Measurements from ENCODE around the gene SLBP. TPM values are rescaled to one million over a fixed set of nuclear protein-coding genes. Genes with fewer than 3 reads are reported as not detected.

SLBP gene
- total RNA-seq, 1 experiment from 2014 or later = 61.7 TPM

DNA sequence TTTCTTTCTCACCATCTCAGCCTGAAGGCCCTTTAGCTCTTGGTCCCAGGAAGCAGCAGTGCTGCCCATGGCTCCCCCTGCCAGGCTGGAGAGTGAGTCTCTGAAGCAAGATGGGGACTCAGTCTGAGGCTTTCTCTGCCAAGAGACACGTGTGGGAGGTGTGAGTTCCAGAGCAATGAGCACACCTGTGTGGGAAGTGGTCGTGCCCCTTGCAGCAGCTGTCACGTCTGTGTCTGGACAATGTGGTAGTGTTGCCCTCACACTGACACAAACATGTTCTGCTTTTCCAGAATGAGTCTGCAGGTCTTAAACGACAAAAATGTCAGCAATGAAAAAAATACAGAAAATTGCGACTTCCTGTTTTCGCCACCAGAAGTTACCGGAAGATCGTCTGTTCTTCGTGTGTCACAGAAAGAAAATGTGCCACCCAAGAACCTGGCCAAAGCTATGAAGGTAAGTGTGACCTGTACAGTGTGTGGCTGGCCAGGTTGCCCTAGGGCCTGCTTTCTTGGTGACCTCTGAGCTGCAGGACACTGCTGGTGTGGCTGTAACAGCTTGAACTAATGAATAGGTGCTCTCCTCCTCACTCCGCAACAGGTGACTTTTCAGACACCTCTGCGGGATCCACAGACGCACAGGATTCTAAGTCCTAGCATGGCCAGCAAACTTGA is 11.1 kb upstream of the SLBP start:
- no peak overlapping the region for H2AFZ ChIP-seq
- peaks cover 52% of the 10 kb centered on the region for H3K4me1 ChIP-seq (replicated peaks; ENCODE audit: insufficient read depth)
- H3F3A ChIP-seq (ENCODE audit: insufficient read depth, low read depth) = peaks cover 49% of the 10 kb centered on the region
- BruUV-seq (replicated peaks) = TSS peak; percentile 22
- ChIA-PET CTCF (interaction anchor here (0.8 to 1.0 kb wide), 2 partner anchors 30 kb away, joined by 3 to 4 read pairs; no protein-coding TSS in a partner anchor), POLR2A (ENCODE audit: unreplicated experiment) (no interaction called here)
- H3K27ac ChIP-seq = no peak overlapping the region
- H4K20me1 ChIP-seq (ENCODE audit: insufficient read depth) = peaks cover 8% of the 10 kb centered on the region; the same call in 1 of the 2 replicates
- no peak for DNase-seq
- peaks cover 71% of the 10 kb centered on the region for H3K79me2 ChIP-seq (ENCODE audit: low read depth)
- H3K9me2 ChIP-seq (ENCODE audit: insufficient read depth) = no peaks in the 10 kb centered on the region
- 0 out of 2 replicates have a peak, but pooled peaks cover 9% of the 10 kb centered on the region for H3K36me3 ChIP-seq (ENCODE audit: low read depth)
- TF ChIP-seq CTCF (conservative IDR thresholded peaks at IDR 0.05) = no peak
- TF ChIP-seq EZH2 (IDR thresholded peaks at IDR 0.05; ENCODE audit: low read depth) = no peak
- H3K27me3 ChIP-seq (ENCODE audit: insufficient read depth, low read depth) = no peaks in the 10 kb centered on the region
- peak overlapping the region; percentile 95 for H3K4me2 ChIP-seq
- no peaks in the 10 kb centered on the region for H3K9me3 ChIP-seq (ENCODE audit: insufficient read depth, low read depth)
- H3K4me3 ChIP-seq = peak overlapping the region; percentile 93; the same call in 1 of the 2 replicates
- intact Hi-C loops (cut with micrococcal nuclease; ENCODE audit: unreplicated experiment) = loop anchor here (10.0 kb wide), 2 partner anchors 172 to 378 kb away; partner anchors contain the start of gene UVSSA

- Histone ChIP-seq H3K9me2 (ENCODE audit: insufficient read depth) (no peaks in the 10 kb centered on the region), H3K9me3 (ENCODE audit: insufficient read depth, low read depth) (no peaks in the 10 kb centered on the region), H3K4me3 (peak overlapping the region; percentile 93), H3K36me3 (ENCODE audit: low read depth) (0 out of 2 replicates have a peak, but pooled peaks cover 9% of the 10 kb centered on the region), H3K27ac (no peak overlapping the region), H3K4me2 (peak overlapping the region; percentile 95), H3K27me3 (ENCODE audit: insufficient read depth, low read depth) (no peaks in the 10 kb centered on the region), H4K20me1 (ENCODE audit: insufficient read depth) (peaks cover 10% of the 10 kb centered on the region; the same call in 1 of the 2 replicates), H3K4me1 (replicated peaks; ENCODE audit: insufficient read depth) (peaks cover 46% of the 10 kb centered on the region), H3F3A (ENCODE audit: insufficient read depth, low read depth) (peaks cover 46% of the 10 kb centered on the region), H2AFZ (peak overlapping the region; percentile 74; the same call in 1 of the 2 replicates), H3K79me2 (ENCODE audit: low read depth) (peaks cover 76% of the 10 kb centered on the region)
- ChIA-PET POLR2A (ENCODE audit: unreplicated experiment) (no interaction called here), CTCF (interaction anchor here (0.8 kb wide), 1 partner anchor 29 kb away, joined by 4 read pairs; no protein-coding TSS in a partner anchor)
- no TSS peak for BruUV-seq (replicated peaks)
- TF ChIP-seq CTCF (conservative IDR thresholded peaks at IDR 0.05) = no peak
- TF ChIP-seq EZH2 (IDR thresholded peaks at IDR 0.05; ENCODE audit: low read depth) = no peak
- DNase-seq = no peak
- intact Hi-C loops (cut with micrococcal nuclease; ENCODE audit: unreplicated experiment) = loop anchor here (10.0 kb wide), 2 partner anchors 172 to 378 kb away; partner anchors contain the start of gene UVSSA
Measured at GRCh38 chr4:1722551-1723118, 10.5 kb upstream of the SLBP start.

DNA sequence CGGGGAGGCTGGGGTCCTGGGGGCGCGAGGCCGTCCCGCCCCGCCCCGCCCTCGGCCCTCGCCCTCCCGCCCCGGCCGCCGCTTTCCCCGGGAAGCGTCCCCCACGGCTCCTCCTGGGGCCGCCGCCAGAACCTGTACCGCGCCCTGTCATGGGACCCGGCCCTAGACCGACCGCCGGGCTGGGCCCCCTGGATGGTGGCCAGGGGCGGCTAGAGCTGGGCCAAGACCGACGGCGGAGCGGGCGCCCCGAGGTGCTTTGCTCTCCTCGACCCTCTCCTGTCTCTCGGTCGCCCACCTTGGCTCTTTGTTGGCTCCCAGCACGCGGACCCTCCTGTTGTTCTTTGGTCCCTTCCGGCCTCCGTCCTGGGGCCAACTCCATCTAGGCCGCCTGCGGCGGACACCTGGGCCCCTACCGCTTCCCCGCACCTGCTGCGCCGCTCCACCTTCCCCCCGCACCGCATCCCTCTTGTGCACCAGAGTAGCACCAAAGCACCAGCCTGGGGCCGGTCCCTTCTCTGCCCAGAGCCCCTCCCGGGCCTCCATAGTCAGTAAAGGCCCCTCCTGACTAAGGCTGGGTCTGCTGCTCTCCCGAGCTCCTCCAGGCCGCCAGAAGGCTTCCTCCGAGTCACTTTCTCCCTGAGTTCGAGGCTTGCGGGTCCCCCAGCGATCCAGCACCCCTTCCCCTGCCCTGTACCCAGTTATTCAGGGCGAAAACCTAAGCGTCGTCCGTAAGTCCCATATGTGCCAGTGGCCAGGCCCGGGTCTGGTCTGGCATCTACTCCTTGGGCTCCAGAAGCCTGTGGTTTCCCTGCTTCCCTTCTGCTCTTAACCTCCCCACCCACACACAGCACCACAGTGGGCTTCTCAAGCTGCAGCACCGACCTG is 9.8 kb upstream of the SLBP start:
- H3K4me3 ChIP-seq = peak overlapping the region; percentile 93
- peaks cover 41% of the 10 kb centered on the region for H3K4me1 ChIP-seq (replicated peaks; ENCODE audit: insufficient read depth)
- BruUV-seq (replicated peaks) = no TSS peak
- peaks cover 41% of the 10 kb centered on the region for H3F3A ChIP-seq (ENCODE audit: insufficient read depth, low read depth)
- no peaks in the 10 kb centered on the region for H3K9me3 ChIP-seq (ENCODE audit: insufficient read depth, low read depth)
- 0 out of 2 replicates have a peak, but pooled peaks cover 9% of the 10 kb centered on the region for H3K36me3 ChIP-seq (ENCODE audit: low read depth)
- peaks cover 15% of the 10 kb centered on the region; the same call in 1 of the 2 replicates for H4K20me1 ChIP-seq (ENCODE audit: insufficient read depth)
- peaks cover 82% of the 10 kb centered on the region for H3K79me2 ChIP-seq (ENCODE audit: low read depth)
- no peaks in the 10 kb centered on the region for H3K9me2 ChIP-seq (ENCODE audit: insufficient read depth)
- CTCF ChIA-PET = interaction anchor here (0.8 kb wide), 1 partner anchor 28 kb away, joined by 4 read pairs; no protein-coding TSS in a partner anchor
- H3K27ac ChIP-seq = no peak overlapping the region
- intact Hi-C loops (cut with micrococcal nuclease; ENCODE audit: unreplicated experiment) = loop anchor here (10.0 kb wide), 2 partner anchors 173 to 377 kb away; partner anchors contain the start of gene UVSSA
- H3K4me2 ChIP-seq = peak overlapping the region; percentile 95
- H2AFZ ChIP-seq = peak overlapping the region; percentile 74
- POLR2A ChIA-PET (ENCODE audit: unreplicated experiment) = interaction anchor here (0.6 kb wide), 1 partner anchor 60 kb away, joined by 4 read pairs; no protein-coding TSS in a partner anchor
- no peak for TF ChIP-seq EZH2 (IDR thresholded peaks at IDR 0.05; ENCODE audit: low read depth)
- no peak for TF ChIP-seq CTCF (conservative IDR thresholded peaks at IDR 0.05)
- no peak for DNase-seq
- no peaks in the 10 kb centered on the region for H3K27me3 ChIP-seq (ENCODE audit: insufficient read depth, low read depth)

Measured in PC-9 (cell line).